Stimulated activated CD4-positive, alpha-beta T cell treated with anti-CD3 and anti-CD28 coated beads, Interleukin-15, amount 100 ng/mL, for 1 hour (primary cell): ENCODE data around the gene RNF144B.
"Not testable (repeated sequence)": the region's sequence is repeated elsewhere in the genome, so short reads cannot be mapped to it uniquely, and the experiment has no call there.

ENCODE experiments used
- DNase-seq, 2 donors: peaks; one replicate each; pipeline ENCODE4 v3.0.0-alpha.2; 2020; ENCODE audit warnings: low read depth in 1 of 2, low spot score in 1 of 2

Gene RNF144B

DNA sequence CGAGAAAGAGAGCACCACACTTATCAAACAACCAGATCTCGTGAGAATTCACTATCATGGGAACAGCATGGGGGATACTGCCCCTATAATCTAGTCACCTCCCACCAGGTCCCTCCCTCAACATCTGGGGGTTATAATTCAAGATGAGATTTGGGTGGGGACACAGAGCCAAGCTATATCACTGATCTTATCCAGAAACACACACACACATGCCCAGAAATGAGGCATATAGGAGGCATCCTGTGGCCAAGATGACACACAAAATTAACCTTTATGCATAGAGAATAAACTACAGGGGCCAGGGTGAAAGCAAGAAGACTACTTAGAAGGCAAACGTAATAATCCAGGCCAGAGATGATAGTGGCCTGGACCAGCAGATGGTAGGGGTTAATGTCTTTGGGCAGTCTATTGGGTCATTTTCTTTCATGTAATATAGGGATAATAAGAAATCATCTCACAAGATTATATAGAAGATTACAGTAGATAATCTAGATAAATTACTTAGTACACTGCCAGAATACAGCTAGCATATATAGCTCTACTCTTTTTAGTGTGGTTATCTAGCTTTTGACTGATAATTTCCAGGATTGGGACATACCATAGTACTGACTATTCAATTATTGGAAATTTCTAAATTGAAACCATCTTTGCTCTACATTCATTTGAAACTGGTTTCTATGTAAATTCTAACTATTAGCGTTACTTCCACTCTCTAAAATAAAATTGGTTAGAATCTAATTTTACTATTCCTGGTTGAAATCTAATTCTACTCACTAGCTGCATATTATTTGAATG is 20.0 kb downstream of the RNF144B start:
- DNase-seq: no peak

DNA sequence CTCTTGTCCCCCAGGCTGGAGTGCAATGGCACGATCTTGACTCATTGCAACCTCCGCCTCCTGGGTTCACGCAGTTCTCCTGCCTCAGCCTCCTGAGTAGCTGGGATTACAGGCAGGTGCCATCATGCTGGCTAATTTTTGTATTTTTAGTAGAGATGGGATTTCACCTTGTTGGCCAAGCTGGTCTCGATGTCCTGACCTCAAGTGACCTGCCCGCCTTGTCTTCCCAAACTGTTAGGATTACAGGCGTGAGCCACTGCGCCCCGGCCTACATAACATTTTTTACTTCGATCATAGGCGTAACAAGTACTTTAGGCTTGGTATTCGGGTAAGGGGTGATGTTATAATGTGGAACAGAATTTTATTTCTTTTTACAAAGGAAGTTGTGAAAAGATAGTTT is 22.5 kb downstream of the RNF144B start:
- not testable (repeated sequence) for DNase-seq

DNA sequence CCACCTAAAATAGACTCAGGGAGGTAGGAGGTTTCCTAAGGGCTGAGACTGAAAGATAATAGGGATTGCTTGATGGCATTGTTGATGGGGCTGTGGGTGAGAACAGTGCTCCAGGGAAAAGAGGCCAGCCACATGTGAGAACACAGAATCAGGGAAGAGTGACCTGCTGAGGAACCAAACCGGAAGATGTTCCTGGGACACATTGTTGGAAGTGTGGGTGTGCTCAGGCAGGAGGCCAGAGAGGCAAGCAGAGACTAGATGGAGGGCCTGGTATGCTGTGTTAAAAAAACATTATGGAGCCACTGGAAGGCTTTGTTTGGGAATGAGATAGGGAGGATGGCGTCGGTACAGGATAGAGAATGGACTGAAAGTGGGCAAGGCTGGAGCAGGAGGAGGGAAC is 23.3 kb downstream of the RNF144B start:
- DNase-seq: no peak

- no peak for DNase-seq
Measured at GRCh38 chr6:18412068-18412467, 24.9 kb downstream of the RNF144B start.

DNA sequence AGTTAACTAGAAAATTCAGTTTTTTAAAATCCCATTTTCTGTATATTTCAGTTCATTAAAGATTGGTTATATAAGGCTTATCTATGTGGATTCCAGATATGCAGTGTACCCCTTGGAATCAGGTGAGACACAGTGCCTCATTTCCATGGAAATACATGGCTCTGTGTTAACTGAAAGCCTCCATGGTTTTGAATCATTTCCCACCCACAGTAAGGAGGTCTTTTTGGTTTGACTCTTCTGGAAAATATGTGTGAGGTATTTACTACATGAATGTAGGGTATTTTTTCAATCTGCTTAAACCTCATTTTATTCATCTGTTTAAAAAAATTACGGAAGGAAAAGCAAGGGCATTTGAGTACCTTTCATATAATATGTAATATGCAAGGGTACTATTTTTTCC is 25.5 kb downstream of the RNF144B start:
- DNase-seq: no peak

GRCh38 chr6:18413381-18413780 is 26.2 kb downstream of the RNF144B start:
- no peak for DNase-seq

GRCh38 chr6:18414116-18414515 is 27.0 kb downstream of the RNF144B start:
- DNase-seq: no peak

DNA sequence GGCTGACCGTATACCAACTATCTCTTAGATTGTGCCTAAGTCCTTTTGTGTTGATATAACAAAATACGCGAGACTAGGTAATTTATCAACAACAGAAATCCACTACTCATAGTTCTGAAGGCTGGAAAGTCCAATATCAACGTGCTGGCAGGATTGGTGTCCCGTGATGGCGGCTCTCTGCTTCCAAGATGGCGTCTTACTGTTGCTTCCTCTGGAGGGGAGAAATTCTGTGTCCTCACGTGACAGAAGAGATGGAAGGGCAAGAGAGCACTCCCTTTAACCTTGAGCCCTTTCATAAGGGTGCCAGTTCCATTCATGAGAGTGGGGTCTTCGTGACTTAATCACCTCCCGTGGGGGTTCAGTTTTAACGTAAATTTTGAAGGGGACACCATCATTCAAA is 28.1 kb downstream of the RNF144B start:
- DNase-seq: no peak

- DNase-seq: no peak
Measured at GRCh38 chr6:18415671-18416340, 28.7 kb downstream of the RNF144B start.

DNA sequence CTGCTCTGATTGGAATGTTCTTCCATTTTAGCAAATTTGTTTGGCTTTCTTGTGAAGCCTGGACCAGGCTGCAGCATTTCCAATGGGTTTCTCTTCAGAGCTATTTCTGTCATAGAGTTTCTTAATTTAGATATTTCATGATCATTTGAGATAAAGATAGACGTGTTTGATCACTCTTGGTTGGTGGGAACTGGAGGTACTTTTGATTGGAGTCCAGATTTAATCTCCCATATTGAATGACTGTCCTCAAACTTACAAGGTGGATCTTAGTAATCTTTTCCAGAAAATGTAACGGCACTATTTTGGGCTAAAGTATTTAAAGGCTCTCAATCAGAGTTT is 29.2 kb downstream of the RNF144B start:
- no peak for DNase-seq

DNA sequence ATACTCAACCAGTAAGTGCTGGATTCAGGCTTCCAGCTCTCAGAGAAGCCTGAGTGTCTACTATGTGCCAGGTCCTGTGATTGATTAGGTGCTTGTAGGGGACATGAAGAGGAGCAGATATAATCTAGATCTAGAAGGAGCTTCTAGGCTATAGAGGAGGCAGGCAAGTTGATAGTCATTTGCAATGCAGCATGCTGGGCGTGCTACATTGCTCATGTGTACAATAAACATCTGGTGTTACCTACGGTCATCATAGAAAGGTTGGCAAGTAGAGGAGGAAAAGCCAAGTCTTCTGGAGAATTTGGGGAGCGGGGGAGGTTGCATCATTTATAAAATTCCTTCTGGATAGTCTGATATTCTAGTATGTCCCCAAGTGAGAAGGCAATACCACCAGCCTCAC is 33.2 kb downstream of the RNF144B start:
- no peak for DNase-seq

DNA sequence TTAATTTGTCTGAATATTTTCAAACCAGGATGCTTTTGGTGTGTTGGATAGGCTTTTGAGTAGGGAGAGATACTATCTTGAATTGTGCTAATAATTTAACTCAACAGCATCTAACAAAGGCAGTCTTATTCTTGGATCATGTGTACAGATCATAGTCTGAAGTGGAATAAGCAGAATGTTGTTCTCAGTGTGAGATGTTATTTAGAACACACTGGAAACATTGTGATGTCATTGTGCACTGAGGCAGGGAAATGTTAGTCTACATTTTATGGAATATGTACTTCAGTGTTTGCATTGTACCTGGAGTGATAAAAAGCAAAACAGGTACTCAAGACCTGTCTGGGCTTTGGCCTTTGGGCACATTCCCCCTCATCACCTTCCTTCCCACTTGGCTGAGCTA is 35.0 kb downstream of the RNF144B start:
- no peak for DNase-seq

DNA sequence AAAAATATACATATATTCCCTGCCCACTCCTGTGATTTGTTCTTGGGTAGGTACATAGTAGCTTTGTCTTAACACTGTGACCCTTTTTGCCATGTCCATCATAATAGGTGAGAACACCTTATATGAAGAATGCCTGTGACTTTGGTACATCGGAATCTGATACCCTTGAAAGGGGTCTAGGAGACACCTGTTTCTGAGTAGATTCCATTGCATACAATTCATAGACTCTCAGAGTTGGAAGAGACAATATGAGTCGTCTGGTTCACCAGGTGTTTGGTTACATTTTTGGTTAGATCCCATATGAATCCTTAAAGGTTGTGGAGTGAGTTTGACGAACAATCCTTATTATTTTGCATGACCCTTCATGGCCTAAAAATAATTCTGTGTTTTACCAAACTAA is 36.3 kb downstream of the RNF144B start:
- DNase-seq: no peak

DNA sequence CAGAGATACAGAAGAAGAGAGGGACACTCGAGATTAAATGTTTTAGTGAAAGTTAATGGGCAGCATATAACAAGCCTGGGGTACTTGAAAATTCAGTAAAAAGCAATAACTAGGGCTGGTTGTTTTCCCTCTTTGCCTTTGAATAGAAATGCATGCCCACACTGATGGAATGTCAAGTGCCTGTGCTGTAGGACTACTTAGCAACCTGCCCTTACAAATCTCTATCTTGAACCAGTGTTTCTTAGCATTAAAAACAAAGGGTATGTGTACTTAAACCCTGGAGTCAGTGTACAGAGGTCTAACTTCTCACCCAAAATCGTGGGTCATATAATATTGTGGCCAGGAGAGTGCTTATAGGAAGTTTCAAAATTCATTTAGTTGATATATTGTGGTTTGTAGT is 37.1 kb downstream of the RNF144B start:
- no peak for DNase-seq

- DNase-seq: no peak
Measured at GRCh38 chr6:18425218-18425617, 38.1 kb downstream of the RNF144B start.

GRCh38 chr6:18427296-18427695 is 40.1 kb downstream of the RNF144B start:
- no peak for DNase-seq

GRCh38 chr6:18429655-18430297 is 42.6 kb downstream of the RNF144B start:
- DNase-seq: no peak

- no peak for DNase-seq
Measured at GRCh38 chr6:18431581-18431980, 44.4 kb downstream of the RNF144B start.

- DNase-seq: no peak
Measured at GRCh38 chr6:18432180-18432579, 45.0 kb downstream of the RNF144B start.

DNA sequence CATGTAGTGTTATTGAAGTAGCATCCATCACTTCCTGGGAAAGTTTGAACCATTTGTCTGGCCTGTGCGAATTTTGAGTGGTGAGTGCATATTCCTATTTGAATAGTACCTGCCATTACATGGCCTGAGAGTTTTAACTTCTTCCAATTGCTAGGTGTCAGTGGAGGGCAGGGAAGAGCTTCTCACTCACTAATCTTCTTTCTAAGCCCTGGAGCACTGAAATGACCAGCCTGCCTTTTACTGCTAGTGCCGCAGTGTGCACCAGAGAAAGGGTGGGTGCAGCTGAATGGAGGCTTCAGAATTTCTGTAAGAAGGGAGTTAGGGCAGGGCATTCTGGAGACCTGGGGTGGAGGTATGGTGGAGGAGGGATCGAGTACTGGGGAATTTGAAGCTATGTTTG is 45.5 kb downstream of the RNF144B start:
- DNase-seq: no peak

DNA sequence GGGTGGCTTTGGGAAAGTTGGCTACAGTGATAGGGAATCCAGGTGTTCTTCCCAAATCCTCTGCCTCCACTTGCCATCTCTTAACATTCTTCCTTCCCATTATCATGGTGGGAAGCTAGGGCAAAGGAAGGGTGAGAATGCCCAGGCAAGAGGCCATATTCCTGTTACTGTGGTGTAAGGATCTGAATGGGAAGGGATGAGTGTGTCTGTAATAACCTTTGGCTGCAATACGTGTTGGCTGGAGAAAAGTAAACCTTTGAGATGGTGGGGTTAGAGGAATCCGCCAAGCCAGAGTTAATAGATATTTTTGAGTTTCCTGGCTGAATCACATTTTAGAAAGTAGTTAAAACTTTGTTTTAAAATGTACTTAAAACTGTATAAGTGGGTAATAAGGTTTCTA is 45.9 kb downstream of the RNF144B start:
- no peak for DNase-seq

DNA sequence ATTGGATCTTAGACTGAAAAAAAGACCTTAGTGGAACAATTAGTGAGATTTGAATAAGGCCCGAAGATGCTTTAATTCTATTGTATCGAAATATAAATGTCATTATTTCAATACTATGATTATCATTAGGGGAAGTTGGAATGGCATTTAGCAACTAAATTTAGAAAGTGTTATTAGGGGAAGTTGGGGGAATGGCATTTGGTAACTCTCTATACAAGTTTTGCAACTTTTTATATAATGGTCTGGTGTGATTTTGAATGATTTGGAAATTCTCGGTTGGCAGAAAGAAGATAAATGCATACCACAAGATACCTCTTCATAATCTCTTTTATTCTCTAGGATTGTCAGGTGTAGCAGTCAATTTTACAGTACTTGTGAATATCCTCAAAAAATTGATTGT is 49.2 kb downstream of the RNF144B start:
- DNase-seq: no peak

DNA sequence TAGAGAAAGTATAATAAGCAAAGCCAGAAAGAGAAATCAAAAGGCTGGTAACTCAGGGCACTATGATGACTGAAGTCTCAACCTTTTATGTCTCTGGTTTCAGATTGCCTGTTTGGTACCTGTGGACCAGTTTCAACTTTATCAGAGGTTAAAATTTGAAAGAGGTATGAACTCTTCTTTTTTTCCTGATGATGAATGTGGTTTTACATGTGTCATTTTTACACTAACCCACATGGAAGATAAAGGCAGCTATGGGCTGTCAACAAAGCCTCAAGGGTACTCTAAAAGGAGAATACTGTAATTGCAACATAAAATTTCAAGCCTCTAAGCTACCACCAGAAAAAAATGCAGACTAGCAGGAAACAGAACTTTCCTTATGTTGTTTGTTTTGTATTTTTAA is 52.4 kb downstream of the RNF144B start:
- no peak for DNase-seq
